Lower leg skin (tissue), 3 donors: ENCODE results near the gene AVEN.

ENCODE experiments used
- CTCF ChIP-seq, 3 donors: fragments of 450-650 bp; IDR thresholded peaks; one replicate each; pipeline ENCODE4 v1.5.1; 2016; ENCODE audit warnings: antibody characterized with exemption in 3 of 3, mild to moderate bottlenecking in 3 of 3, moderate library complexity in 2 of 3
- POLR2A ChIP-seq, 2 donors: fragments of 450-650 bp; IDR thresholded peaks; one replicate each; pipeline ENCODE4 v1.6.1; 2016 to 2017; ENCODE audit warnings: antibody characterized with exemption in 2 of 2, mild to moderate bottlenecking in 1 of 2, moderate library complexity in 1 of 2

- no peak for TF ChIP-seq CTCF (IDR thresholded peaks at IDR 0.05)
- no peak for TF ChIP-seq POLR2A (IDR thresholded peaks at IDR 0.05)
These were observed 74.4 kb downstream of the AVEN start for GRCh38 chr15:33964665-33965040.
